K562 (cell line): ENCODE data around the gene SMARCA4. TPM values are rescaled to one million over a fixed set of nuclear protein-coding genes. Genes with fewer than 3 reads are reported as not detected.

Experiments
- ATF1 ChIP-seq, 2 experiments: fragments of 450-650 bp in 1 of 2; IDR thresholded peaks; 2 replicates each; pipeline ENCODE4 v1.6.1; 2016; ENCODE audit warnings: missing compliant biosample characterization in 1 of 2, missing genetic modification characterization in 1 of 2
- CBX1 ChIP-seq: sonication (generic); IDR thresholded peaks from 2 replicates; pipeline ENCODE4 v1.6.1; 2016; ENCODE audit warnings: antibody characterized with exemption, low read depth, mild to moderate bottlenecking
- CLOCK ChIP-seq: fragments of 250-450 bp; sonication (Bioruptor Pico); IDR thresholded peaks from 2 replicates; pipeline ENCODE4 v1.4.0; 2020; ENCODE audit warnings: mild to moderate bottlenecking, moderate library complexity, borderline replicate concordance
- CREB1 ChIP-seq, 2 experiments: sonication (generic) in 1 of 2; formaldehyde crosslinking in 1 of 2; IDR thresholded peaks; 2 replicates each; pipeline versions ENCODE4 v1.6.1 to v1.8.0; 2012 to 2022; ENCODE audit warnings: inconsistent platforms in 1 of 2, mild to moderate bottlenecking in 1 of 2, missing genetic modification reagents in 1 of 2, moderate library complexity in 1 of 2
- GABPA ChIP-seq: fragments of 200-800 bp; sonication (Bioruptor generic); conservative IDR thresholded peaks from 2 replicates; pipeline ENCODE4 v1.6.1; 2016; ENCODE audit warnings: low read depth, missing genetic modification characterization, missing compliant biosample characterization
- MAZ ChIP-seq, 2 experiments: fragments of 450-650 bp in 1 of 2; sonication (generic) in 1 of 2; formaldehyde crosslinking; IDR thresholded peaks in 1 of 2; conservative IDR thresholded peaks in 1 of 2; 2 replicates each; pipeline versions ENCODE4 v1.4.0 to v1.5.0; 2020; ENCODE audit warnings: mild to moderate bottlenecking in 1 of 2, missing genetic modification reagents in 1 of 2
- MBD1 ChIP-seq: fragments of 250-450 bp; sonication (Bioruptor Pico); IDR thresholded peaks from 2 replicates; pipeline ENCODE4 v1.8.0; 2022; ENCODE audit warnings: inconsistent platforms
- PML ChIP-seq: IDR thresholded peaks from 2 replicates; pipeline ENCODE4 v1.6.1; 2012; ENCODE audit warnings: low read length, inconsistent platforms
- POLR2G ChIP-seq: fragments of 200-400 bp; formaldehyde crosslinking; IDR thresholded peaks from 2 replicates; pipeline ENCODE4 v1.6.1; 2017; ENCODE audit warnings: low read depth, mild to moderate bottlenecking, antibody characterized with exemption, low read length, moderate library complexity
- POU5F1 ChIP-seq: fragments of 150-350 bp; IDR thresholded peaks from 2 replicates; pipeline ENCODE4 v1.6.1; 2014; ENCODE audit warnings: borderline replicate concordance, low read length, low read depth, mild to moderate bottlenecking; ENCODE audit not compliant: partially characterized antibody
- RB1 ChIP-seq: fragments of 450-650 bp; IDR thresholded peaks from 2 replicates; pipeline ENCODE4 v1.6.1; 2017; ENCODE audit warnings: low read depth, mild to moderate bottlenecking
- RCOR1 ChIP-seq, 2 experiments: IDR thresholded peaks; 2 replicates each; pipeline ENCODE4 v1.6.1; 2012; ENCODE audit warnings: low read depth in 2 of 2, low read length in 2 of 2, borderline replicate concordance in 1 of 2, improper control_type of control experiment in 1 of 2
- RUNX1 ChIP-seq: sonication (generic); IDR thresholded peaks from 2 replicates; pipeline ENCODE4 v1.6.1; 2016; ENCODE audit warnings: antibody characterized with exemption, low read depth
- SIX5 ChIP-seq, 2 experiments: IDR thresholded peaks; 2 replicates each; pipeline ENCODE4 v1.6.1; 2011; ENCODE audit warnings: low read length in 2 of 2, borderline replicate concordance in 1 of 2, low read depth in 1 of 2, mild to moderate bottlenecking in 1 of 2, moderate library complexity in 1 of 2; ENCODE audit not compliant: insufficient read depth in 1 of 2
- SMC3 ChIP-seq: conservative IDR thresholded peaks from 2 replicates; pipeline ENCODE4 v1.6.1; 2011; ENCODE audit warnings: low read depth, low read length, improper control_type of control experiment; ENCODE audit not compliant: insufficient read depth
- THAP12 ChIP-seq: fragments of 250-450 bp; sonication (Bioruptor Pico); IDR thresholded peaks from 2 replicates; pipeline ENCODE4 v1.9.0; 2021; ENCODE audit warnings: mild to moderate bottlenecking, inconsistent platforms
- ZFX ChIP-seq: sonication (generic); formaldehyde crosslinking; IDR thresholded peaks from 2 replicates; pipeline ENCODE4 v1.8.0; 2022; ENCODE audit warnings: mild to moderate bottlenecking, missing genetic modification reagents, moderate library complexity
- ZNF12 ChIP-seq: sonication (generic); formaldehyde crosslinking; IDR thresholded peaks from 2 replicates; pipeline ENCODE4 v1.4.0; 2020; ENCODE audit warnings: mild to moderate bottlenecking, missing genetic modification reagents
- polyA plus RNA-seq, 8 experiments: library from polyadenylated mRNA; depleted of rRNA in 4 of 8; stranded (reverse) in 5 of 8; unstranded in 3 of 8; fragments of >200 nt; fragmentation: Nextera tagmentation in 2 of 8; fragmentation: Illumina TruSeq in 1 of 8; extraction: Ambion mirVana in 2 of 8; extraction: Trizol in 1 of 8; gene quantifications; 2 replicates each; pipeline versions ENCODE4 v1.2.1 to v1.2.3, GENCODE V29; 2011 to 2014; ENCODE audit warnings: inconsistent platforms in 1 of 8, missing spikeins in 1 of 8
- total RNA-seq, 7 experiments: library from RNA; depleted of rRNA in 6 of 7; stranded (reverse); fragments of >200 nt in 6 of 7; fragmentation: Illumina TruSeq in 2 of 7; extraction: Trizol in 2 of 7; gene quantifications; 2 replicates each; pipeline versions ENCODE4 v1.2.1 to v1.2.3, GENCODE V29; 2011 to 2021; ENCODE audit warnings: low replicate concordance in 1 of 7

SMARCA4 gene
- total and polyA plus RNA-seq, 9 of the 15 experiments (the other 6 are each of a cell fraction or from before 2014, with no cell fraction given): 19.3 to 207 (median 52.1) TPM

- peak in 1 of 2 experiments; percentile 45; a peak in 2 of 4 replicates for TF ChIP-seq MAZ (CRISPR knock-in tag; conservative IDR thresholded peaks at IDR 0.05 in 1 of 2, IDR thresholded peaks at IDR 0.05 in 1 of 2)
- TF ChIP-seq GABPA (tag): peak; percentile 92
- TF ChIP-seq POLR2G: peak; percentile 93
- TF ChIP-seq SIX5 (IDR thresholded peaks at IDR 0.05; ENCODE audit: borderline replicate concordance in 1 of 2, insufficient read depth in 1 of 2, low read depth in 1 of 2, low read length in 2 of 2): no peak
- no peak for TF ChIP-seq SMC3
- peak; percentile 80 for TF ChIP-seq RB1
- TF ChIP-seq CLOCK: no peak
- no peak; a peak in 1 of 4 replicates for TF ChIP-seq RCOR1 (IDR thresholded peaks at IDR 0.05; ENCODE audit: borderline replicate concordance in 1 of 2, low read depth in 2 of 2, low read length in 2 of 2)
- peak; percentile 100 for TF ChIP-seq ZFX (CRISPR knock-in tag)
- no peak for TF ChIP-seq RUNX1
- peak; percentile 30; the same call in 1 of the 2 replicates for TF ChIP-seq PML
- TF ChIP-seq CREB1 (IDR thresholded peaks at IDR 0.05): no peak
- peak; percentile 68; the same call in 1 of the 2 replicates for TF ChIP-seq CREB1 (CRISPR knock-in tag; IDR thresholded peaks at IDR 0.05)
- TF ChIP-seq MBD1: no peak
- TF ChIP-seq ZNF12 (CRISPR knock-in tag): peak; percentile 62; the same call in 1 of the 2 replicates
- peak; percentile 35; the same call in 1 of the 2 replicates for TF ChIP-seq ATF1 (CRISPR knock-in tag; IDR thresholded peaks at IDR 0.05)
- peak; percentile 75 for TF ChIP-seq ATF1 (tag; IDR thresholded peaks at IDR 0.05)
- TF ChIP-seq CBX1: no peak; the same call in 1 of the 2 replicates
- peak; percentile 94 for TF ChIP-seq THAP12
- peak; percentile 90 for TF ChIP-seq POU5F1
Measured at GRCh38 chr19:10960314-10961072, at the start of gene SMARCA4 (continued).
